Islet of Langerhans (tissue), 1 donor: ENCODE data around the gene KCNS3.
"Not testable (repeated sequence)": the region's sequence is repeated elsewhere in the genome, so short reads cannot be mapped to it uniquely, and the experiment has no call there.

ENCODE experiments used
- FAIRE-seq: peaks from one replicate; lab custom pipeline; 2011; peaks lifted over from hg19 to GRCh38; lab: Jason Lieb, UNC

KCNS3 gene

GRCh38 chr2:17950006-17950405, 71.5 kb downstream of the KCNS3 start:
- FAIRE-seq, result no peak

DNA sequence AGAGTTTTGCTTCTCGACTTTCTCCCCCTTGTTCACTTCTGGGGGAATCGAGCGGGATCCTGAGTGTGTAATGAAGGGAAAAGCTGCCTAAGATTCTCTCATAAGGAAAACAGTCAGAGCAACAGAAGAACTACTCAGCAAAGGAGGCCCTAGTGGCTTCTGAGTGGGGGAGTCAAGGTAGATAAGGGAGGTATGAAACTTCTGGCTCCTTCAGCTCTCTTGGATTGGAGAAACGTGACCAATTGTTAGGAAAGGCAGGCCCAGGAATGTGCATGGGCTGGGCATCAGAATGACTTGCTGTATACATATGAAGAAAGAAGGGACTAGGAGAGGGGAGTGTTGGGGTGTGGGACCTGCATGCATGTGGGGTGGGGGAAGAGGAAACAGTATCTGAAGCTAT, 73.1 kb downstream of the KCNS3 start:
- no peak for FAIRE-seq

DNA sequence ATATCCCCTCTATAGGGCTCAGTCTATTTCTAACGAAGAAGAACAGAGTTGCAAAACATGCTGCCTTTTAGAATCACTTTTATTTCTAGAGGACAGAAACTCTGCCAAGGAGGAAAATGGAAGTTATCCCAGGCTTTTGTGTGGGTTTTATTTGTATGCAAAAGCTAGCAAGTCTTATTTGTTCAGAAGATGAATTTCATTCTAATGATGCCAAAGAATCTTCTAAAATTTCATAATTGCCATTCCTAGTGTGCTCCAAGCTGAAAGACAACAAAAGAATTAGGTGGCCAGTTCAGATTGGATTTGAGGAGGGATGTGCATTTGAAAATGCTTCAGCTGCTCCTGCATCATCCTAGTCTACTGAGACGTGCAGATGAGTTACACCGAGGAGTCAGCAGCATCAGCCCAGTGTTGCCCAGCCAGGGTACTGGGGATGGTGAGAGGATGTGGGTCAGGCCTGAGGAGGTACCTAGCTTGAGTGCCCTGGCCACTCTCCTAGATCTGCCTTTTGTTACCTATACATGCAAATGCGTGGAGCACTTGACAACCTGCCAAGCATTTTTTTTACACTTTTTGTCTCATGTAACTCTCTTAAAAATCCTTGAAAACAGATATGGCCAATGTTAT, 80.1 kb downstream of the KCNS3 start:
- no peak for FAIRE-seq

GRCh38 chr2:17959356-17959755, 80.9 kb downstream of the KCNS3 start:
- no peak for FAIRE-seq

- FAIRE-seq, result no peak
Measured at GRCh38 chr2:17959833-17960232, 81.4 kb downstream of the KCNS3 start.

GRCh38 chr2:17960925-17961324, 82.5 kb downstream of the KCNS3 start:
- FAIRE-seq, result no peak

DNA sequence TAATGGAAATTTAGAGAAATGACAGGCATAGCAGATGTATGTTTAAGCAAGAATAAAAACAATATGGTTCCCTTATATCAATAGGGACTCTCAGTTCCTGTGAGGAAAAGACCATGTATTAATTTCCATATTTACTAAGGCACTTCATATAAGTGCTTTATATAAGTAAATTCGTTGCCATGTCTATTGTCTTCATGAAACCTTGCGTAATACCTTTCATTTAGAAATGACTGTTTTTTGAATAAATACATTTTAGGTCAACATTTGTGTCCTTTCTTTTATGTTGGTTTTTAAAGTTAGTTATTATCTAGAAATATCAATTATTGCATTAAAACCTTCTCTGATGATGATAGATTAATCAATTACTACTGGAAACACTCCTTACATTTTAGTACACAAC, 83.3 kb downstream of the KCNS3 start:
- FAIRE-seq, result no peak

GRCh38 chr2:17962876-17963275, 84.4 kb downstream of the KCNS3 start:
- FAIRE-seq, result no peak

DNA sequence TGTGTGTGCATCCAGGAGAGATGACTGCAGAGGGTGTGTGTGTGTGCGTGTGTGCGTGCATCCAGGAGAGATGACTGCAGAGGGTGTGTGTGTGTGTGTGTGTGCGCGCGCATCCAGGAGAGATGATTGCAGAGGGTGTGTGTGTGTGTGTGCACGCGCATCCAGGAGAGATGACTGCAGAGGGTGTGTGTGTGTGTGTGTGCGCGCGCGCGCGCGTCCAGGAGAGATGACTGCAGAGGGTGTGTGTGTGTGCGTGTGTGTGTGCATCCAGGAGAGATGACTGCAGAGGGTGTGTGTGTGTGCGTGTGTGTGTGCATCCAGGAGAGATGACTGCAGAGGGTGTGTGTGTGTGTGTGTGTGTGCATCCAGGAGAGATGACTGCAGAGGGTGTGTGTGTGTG, 85.1 kb downstream of the KCNS3 start:
- FAIRE-seq, result not testable (repeated sequence)

- FAIRE-seq, result no peak
Measured at GRCh38 chr2:17965196-17965595, 86.7 kb downstream of the KCNS3 start.

DNA sequence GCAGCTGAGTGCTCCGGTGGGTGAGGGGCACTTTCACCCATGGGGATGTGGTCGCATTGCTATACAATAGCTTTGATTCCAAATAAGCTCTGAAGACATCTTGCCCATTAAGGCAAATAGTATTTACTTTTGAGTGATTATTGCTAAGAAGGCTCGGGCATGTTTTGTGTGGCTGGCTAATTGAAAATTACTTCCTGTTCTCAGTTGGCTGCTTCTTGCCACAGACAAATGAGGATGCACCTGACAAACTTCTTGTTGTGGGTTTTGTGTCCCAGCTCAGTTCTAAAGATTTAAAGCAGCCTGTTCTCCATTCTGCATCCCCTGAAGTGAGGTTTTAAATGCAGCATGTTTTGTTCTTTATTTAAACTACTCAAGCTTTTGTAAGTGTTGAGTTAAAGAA, 88.3 kb downstream of the KCNS3 start:
- no peak for FAIRE-seq

DNA sequence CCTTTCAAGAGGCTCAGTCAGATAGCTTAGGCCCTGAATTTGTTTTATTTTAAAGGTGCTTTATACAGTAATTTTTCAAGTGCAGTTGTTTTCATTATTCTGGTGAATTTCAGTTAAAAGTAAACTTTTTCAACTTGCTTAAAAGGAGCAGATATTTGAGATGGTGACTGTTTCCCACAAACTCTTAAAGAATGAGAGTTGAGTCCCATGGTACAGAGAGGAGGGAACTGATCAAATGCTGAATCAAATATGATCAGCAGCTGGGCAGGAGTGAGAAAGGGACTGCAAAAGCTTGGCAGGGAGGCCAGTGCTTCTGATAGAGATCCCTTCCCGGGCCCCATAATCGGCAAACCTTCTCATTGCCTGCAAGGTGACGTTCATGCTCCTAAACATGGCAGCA, 91.2 kb downstream of the KCNS3 start:
- FAIRE-seq, result no peak

DNA sequence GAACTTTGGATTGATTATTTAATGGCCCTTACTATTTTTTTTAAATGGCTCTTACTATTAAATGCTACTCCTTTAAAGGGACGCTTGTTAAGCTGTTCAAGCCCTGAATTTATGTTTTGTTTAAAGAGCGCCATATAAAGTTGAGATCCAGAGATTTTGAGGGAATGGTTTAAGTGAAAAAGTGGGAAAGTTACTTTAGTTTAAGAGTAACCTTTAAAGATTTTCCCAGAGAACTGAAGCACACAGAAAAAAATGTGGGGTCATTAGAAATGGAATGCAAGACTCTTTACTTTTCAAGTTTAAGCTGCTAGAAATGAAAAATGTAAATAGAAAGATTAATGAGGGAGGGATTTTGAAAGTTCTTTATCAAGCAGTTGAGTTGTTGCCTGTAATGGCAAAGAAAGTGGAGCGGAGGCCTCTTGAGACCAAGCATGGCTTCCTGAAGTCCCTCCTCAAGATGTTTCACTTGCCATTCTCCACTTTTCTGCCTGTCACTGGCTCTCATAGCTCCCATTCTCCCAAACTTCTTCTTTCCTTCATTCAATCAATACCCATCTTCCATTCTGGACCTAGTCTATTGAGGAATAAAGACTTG, 93.2 kb downstream of the KCNS3 start:
- FAIRE-seq, result no peak

DNA sequence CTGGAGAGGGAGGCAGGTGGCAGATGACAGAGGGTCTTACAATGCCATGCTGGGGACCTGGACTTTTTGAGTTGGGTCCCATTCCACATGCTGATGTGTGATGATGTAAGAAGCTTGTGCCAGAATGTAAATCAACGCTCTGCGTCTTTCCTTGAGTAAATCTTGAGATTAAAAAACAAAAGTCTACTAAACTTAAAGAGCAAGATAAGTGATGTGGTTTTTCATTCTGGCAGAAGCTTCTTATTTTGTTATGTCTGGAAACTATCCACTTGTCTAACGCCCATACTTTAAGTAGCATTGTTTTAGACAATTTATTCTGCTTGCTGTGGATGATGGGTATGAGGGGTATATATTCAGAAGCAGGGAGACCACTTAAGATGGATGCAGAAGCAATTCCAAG, 94.5 kb downstream of the KCNS3 start:
- FAIRE-seq, result no peak

DNA sequence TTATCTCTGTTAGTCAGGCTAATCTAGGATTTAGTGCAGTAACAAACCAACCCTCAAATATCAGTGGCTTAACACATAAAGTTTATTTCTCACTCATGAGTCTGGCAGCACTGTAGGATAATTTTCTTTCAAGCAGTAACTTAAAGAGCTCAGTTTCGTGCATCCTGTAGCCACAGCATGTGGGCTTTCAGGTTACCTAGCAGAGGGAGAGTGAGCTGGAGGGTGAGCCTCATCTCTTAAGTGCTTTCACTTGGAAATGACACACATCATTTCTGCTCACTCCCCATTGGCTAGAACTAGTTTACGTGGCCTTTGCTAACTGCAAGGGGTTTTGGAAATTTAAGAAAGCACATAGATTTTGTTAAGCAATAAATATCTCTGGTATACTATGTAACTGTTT, 96.9 kb downstream of the KCNS3 start:
- FAIRE-seq, result no peak

- FAIRE-seq, result no peak
Measured at GRCh38 chr2:17976871-17977746, 98.6 kb downstream of the KCNS3 start.

GRCh38 chr2:17979707-17980106, 101.2 kb downstream of the KCNS3 start:
- no peak for FAIRE-seq

DNA sequence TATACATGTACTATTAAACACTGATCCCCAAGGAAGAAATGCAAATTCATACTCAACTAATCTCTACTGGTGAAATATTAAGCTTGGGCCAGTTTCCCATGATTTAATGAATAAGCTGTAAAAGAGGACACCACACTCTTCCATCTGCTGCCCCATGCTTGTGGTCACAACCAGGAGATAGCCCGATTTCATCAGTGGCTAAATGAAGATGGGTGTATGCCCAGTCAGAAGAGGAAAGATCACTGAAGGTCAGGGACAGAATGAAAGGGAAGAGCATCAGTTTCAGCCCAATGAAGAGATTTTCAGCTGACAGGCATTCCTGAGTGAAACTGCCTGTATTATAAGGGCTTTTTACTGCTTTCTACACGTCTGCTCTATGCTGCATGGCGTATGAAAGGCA, 103.5 kb downstream of the KCNS3 start:
- FAIRE-seq, result no peak
